Sigmoid colon (tissue), 7 donors: ENCODE results near the gene PHF13. TPM values are rescaled to one million over a fixed set of nuclear protein-coding genes. Genes with fewer than 3 reads are reported as not detected.

ENCODE experiments used
- DNase-seq: peaks from one replicate; pipeline ENCODE4 v3.0.0-alpha.2; 2019
- H3K27ac ChIP-seq, 4 donors: fragments of 200-600 bp; sonication (generic); one replicate each; pipeline ENCODE4 v1.5.1; 2016 to 2019; ENCODE audit warnings: mild to moderate bottlenecking in 1 of 4
- H3K27me3 ChIP-seq, 3 donors: fragments of 200-600 bp; sonication (generic); one replicate each; pipeline ENCODE4 v1.5.1; 2019; ENCODE audit warnings: mild to moderate bottlenecking in 1 of 3
- H3K36me3 ChIP-seq, 4 donors: fragments of 200-600 bp; sonication (generic); one replicate each; pipeline ENCODE4 v1.5.1; 2016 to 2019
- H3K4me1 ChIP-seq, 4 donors: fragments of 200-600 bp; sonication (generic); one replicate each; pipeline ENCODE4 v1.5.1; 2017 to 2019
- H3K4me3 ChIP-seq, 4 donors: fragments of 200-600 bp; sonication (generic); one replicate each; pipeline ENCODE4 v1.5.1; 2017 to 2019; ENCODE audit warnings: mild to moderate bottlenecking in 2 of 4, moderate library complexity in 1 of 4
- H3K9me3 ChIP-seq, 4 donors: fragments of 200-600 bp in 3 of 4; sonication (generic) in 3 of 4; one replicate each; pipeline versions ENCODE4 v1.5.1 to v1.6.1; 2013 to 2019
- EP300 ChIP-seq, 4 donors: sonication (generic); formaldehyde crosslinking; IDR thresholded peaks; one replicate each; pipeline ENCODE4 v1.6.1; 2017; ENCODE audit warnings: antibody characterized with exemption in 4 of 4
- POLR2A ChIP-seq, 2 donors: fragments of 450-650 bp; IDR thresholded peaks; one replicate each; pipeline ENCODE4 v1.6.1; 2016; ENCODE audit warnings: antibody characterized with exemption in 2 of 2, mild to moderate bottlenecking in 2 of 2, moderate library complexity in 2 of 2
- POLR2AphosphoS5 ChIP-seq, 4 donors: sonication (generic); formaldehyde crosslinking; IDR thresholded peaks; one replicate each; pipeline ENCODE4 v1.6.1; 2017; ENCODE audit warnings: antibody characterized with exemption in 4 of 4
- WGBS, 2 donors: extraction: QIAGEN DNeasy Blood & Tissue Kit; methylation state at CpG; one replicate each; pipeline ENCODE4 v1.1.7; 2013; 5-methylcytosine and 5-hydroxymethylcytosine counted together
- intact Hi-C: fragments of 100-400 bp; cut with DNase I; formaldehyde crosslinking; loops from one replicate; pipeline ENCODE4 v1.15.1; 2023
- polyA plus RNA-seq, 3 donors: library from polyadenylated mRNA; stranded (reverse); fragments of 200-250 nt; gene quantifications; one replicate each; pipeline ENCODE4 v1.2.3, GENCODE V29; 2013
- total RNA-seq, 4 donors: library from RNA; depleted of rRNA; stranded (reverse); fragments of >200 nt; gene quantifications; one replicate each; pipeline ENCODE4 v1.1.0, GENCODE V29; 2016
- TF ChIP-seq, protein P1 (sequence below), 4 experiments: fragments of 450-650 bp in 3 of 4; fragments of 200-600 bp in 1 of 4; IDR thresholded peaks; one replicate each; pipeline ENCODE4 v1.5.1; 2016 to 2019; ENCODE audit warnings: antibody characterized with exemption in 4 of 4, mild to moderate bottlenecking in 3 of 4, moderate library complexity in 2 of 4
- donor health status: healthy with polysubstance abuse.
- donor health status: Bipolar disorder and iron deficiency.
- donor health status: healthy.

The PHF13 gene
- total and polyA plus RNA-seq, 7 donors = 3.9 to 19.4 (median 12.5) TPM

DNA sequence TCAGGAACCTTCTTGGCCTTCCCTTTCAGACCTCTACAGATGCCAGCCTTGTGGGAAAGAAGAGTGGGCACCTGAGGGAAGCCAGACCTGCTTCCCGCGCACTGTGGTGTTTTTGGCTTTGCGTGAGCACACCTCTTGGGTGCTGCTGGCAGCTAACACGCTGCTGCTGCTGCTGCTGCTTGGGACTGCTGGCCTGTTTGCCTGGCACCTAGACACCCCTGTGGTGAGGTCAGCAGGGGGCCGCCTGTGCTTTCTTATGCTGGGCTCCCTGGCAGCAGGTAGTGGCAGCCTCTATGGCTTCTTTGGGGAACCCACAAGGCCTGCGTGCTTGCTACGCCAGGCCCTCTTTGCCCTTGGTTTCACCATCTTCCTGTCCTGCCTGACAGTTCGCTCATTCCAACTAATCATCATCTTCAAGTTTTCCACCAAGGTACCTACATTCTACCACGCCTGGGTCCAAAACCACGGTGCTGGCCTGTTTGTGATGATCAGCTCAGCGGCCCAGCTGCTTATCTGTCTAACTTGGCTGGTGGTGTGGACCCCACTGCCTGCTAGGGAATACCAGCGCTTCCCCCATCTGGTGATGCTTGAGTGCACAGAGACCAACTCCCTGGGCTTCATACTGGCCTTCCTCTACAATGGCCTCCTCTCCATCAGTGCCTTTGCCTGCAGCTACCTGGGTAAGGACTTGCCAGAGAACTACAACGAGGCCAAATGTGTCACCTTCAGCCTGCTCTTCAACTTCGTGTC is 34.7 kb upstream of the PHF13 start:
- H3K36me3 ChIP-seq = no peaks in the 10 kb centered on the region
- H3K27me3 ChIP-seq = no peaks in the 10 kb centered on the region
- intact Hi-C loops = loop anchor here (1.0 kb wide), 1 partner anchor 24 kb away; the partner anchor contains the start of gene NOL9
- DNase-seq = no peak
- TF ChIP-seq, protein P1, sequence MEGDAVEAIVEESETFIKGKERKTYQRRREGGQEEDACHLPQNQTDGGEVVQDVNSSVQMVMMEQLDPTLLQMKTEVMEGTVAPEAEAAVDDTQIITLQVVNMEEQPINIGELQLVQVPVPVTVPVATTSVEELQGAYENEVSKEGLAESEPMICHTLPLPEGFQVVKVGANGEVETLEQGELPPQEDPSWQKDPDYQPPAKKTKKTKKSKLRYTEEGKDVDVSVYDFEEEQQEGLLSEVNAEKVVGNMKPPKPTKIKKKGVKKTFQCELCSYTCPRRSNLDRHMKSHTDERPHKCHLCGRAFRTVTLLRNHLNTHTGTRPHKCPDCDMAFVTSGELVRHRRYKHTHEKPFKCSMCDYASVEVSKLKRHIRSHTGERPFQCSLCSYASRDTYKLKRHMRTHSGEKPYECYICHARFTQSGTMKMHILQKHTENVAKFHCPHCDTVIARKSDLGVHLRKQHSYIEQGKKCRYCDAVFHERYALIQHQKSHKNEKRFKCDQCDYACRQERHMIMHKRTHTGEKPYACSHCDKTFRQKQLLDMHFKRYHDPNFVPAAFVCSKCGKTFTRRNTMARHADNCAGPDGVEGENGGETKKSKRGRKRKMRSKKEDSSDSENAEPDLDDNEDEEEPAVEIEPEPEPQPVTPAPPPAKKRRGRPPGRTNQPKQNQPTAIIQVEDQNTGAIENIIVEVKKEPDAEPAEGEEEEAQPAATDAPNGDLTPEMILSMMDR (IDR thresholded peaks at IDR 0.05) = no peak
- TF ChIP-seq POLR2A (IDR thresholded peaks at IDR 0.05) (no peak), POLR2AphosphoS5 (IDR thresholded peaks at IDR 0.05) (no peak), EP300 (IDR thresholded peaks at IDR 0.05) (no peak)
- H3K4me1 ChIP-seq = peaks cover 0 to 34% (median 29%) of the 10 kb centered on the region in 4 donors
- H3K27ac ChIP-seq = peak overlapping the region; percentile 92 to 97 (median 94)
- no peaks in the 10 kb centered on the region for H3K9me3 ChIP-seq
- 88 to 92% methylated on average over 14 of the region's 14 CpGs for WGBS, 2 donors
- peak overlapping the region in 3 of 4 donors; percentile 79 to 86 (median 86) for H3K4me3 ChIP-seq

GRCh38 chr1:6579374-6580118 is 34.0 kb upstream of the PHF13 start, which contains the start of gene ZBTB48:
ZBTB48 (plus strand) TSS chr1:6579994; CDS start chr1:6580610, 616 bp downstream.
- Histone ChIP-seq H3K9me3 (no peaks in the 10 kb centered on the region), H3K4me1 (peaks cover 0 to 34% (median 29%) of the 10 kb centered on the region in 4 donors), H3K27ac (peak within 1 kb of the TSS; percentile 92 to 97 (median 94)), H3K36me3 (no peaks in the 10 kb centered on the region), H3K4me3 (peak within 1 kb of the TSS; percentile 79 to 93 (median 86)), H3K27me3 (no peaks in the 10 kb centered on the region)
- TF ChIP-seq POLR2AphosphoS5 (IDR thresholded peaks at IDR 0.05) (peak; percentile 99), POLR2A (IDR thresholded peaks at IDR 0.05) (peak; percentile 95), EP300 (IDR thresholded peaks at IDR 0.05) (no peak)
- TF ChIP-seq, protein P1 (IDR thresholded peaks at IDR 0.05) = no peak
- DNase-seq = peak; percentile 100
- intact Hi-C loops = loop anchor here (1.0 to 5.0 kb wide), 4 partner anchors 21 to 123 kb away; partner anchors contain the start of genes DNAJC11 and NOL9
- WGBS, 2 donors = 13 to 17% methylated on average over 58 of the region's 58 CpGs

GRCh38 chr1:6580119-6580592 is 33.4 kb upstream of the PHF13 start:
- DNase-seq = no peak
- WGBS, 2 donors = 1% methylated on average over 30 of the region's 30 CpGs
- TF ChIP-seq, protein P1 (IDR thresholded peaks at IDR 0.05) = no peak
- no peak for TF ChIP-seq EP300 (IDR thresholded peaks at IDR 0.05)
- TF ChIP-seq POLR2AphosphoS5 (IDR thresholded peaks at IDR 0.05) = no peak
- no peak for TF ChIP-seq POLR2A (IDR thresholded peaks at IDR 0.05)
- intact Hi-C loops = loop anchor here (2.0 to 5.0 kb wide), 3 partner anchors 21 to 122 kb away; partner anchors contain the start of gene DNAJC11
- Histone ChIP-seq H3K9me3 (no peaks in the 10 kb centered on the region), H3K4me3 (peak overlapping the region; percentile 79 to 93 (median 86)), H3K27me3 (no peaks in the 10 kb centered on the region), H3K36me3 (no peaks in the 10 kb centered on the region), H3K4me1 (peaks cover 0 to 34% (median 29%) of the 10 kb centered on the region in 4 donors), H3K27ac (peak overlapping the region; percentile 92 to 97 (median 94))

- no peaks in the 10 kb centered on the region for H3K27me3 ChIP-seq
- H3K9me3 ChIP-seq = no peaks in the 10 kb centered on the region
- TF ChIP-seq EP300 (IDR thresholded peaks at IDR 0.05) (no peak), POLR2A (IDR thresholded peaks at IDR 0.05) (no peak), POLR2AphosphoS5 (IDR thresholded peaks at IDR 0.05) (no peak)
- TF ChIP-seq, protein P1 (IDR thresholded peaks at IDR 0.05) = no peak
- DNase-seq = no peak
- H3K4me3 ChIP-seq = peak overlapping the region; percentile 79 to 93 (median 86)
- intact Hi-C loops = loop anchor here (2.0 to 5.0 kb wide), 3 partner anchors 20 to 122 kb away; partner anchors contain the start of gene DNAJC11
- peaks cover 0 to 34% (median 29%) of the 10 kb centered on the region in 4 donors for H3K4me1 ChIP-seq
- H3K27ac ChIP-seq = peak overlapping the region; percentile 92 to 97 (median 94)
- 27 to 36% methylated on average over 19 of the region's 19 CpGs for WGBS, 2 donors
- H3K36me3 ChIP-seq = no peaks in the 10 kb centered on the region
Measured at GRCh38 chr1:6580593-6581409, 32.7 kb upstream of the PHF13 start.
